NB4 (cell line): ENCODE data around the gene SLC30A7.

Experiments used
- MYC ChIP-seq: IDR thresholded peaks from 2 replicates; pipeline ENCODE4 v1.6.1; 2011; ENCODE audit warnings: low read depth, low read length
- POLR2A ChIP-seq: IDR thresholded peaks from 2 replicates; pipeline ENCODE4 v1.6.1; 2011; ENCODE audit warnings: mild to moderate bottlenecking; ENCODE audit not compliant: insufficient read length; ENCODE audit errors: extremely low read depth
- TF ChIP-seq, protein P1 (sequence below): IDR thresholded peaks from one replicate; pipeline ENCODE4 v1.5.1; 2012; ENCODE audit warnings: low read depth, low read length
- TF ChIP-seq, protein P2 (sequence below): IDR thresholded peaks from 2 replicates; pipeline ENCODE4 v1.6.1; 2011; ENCODE audit warnings: low read depth, low read length

- TF ChIP-seq, protein P1, sequence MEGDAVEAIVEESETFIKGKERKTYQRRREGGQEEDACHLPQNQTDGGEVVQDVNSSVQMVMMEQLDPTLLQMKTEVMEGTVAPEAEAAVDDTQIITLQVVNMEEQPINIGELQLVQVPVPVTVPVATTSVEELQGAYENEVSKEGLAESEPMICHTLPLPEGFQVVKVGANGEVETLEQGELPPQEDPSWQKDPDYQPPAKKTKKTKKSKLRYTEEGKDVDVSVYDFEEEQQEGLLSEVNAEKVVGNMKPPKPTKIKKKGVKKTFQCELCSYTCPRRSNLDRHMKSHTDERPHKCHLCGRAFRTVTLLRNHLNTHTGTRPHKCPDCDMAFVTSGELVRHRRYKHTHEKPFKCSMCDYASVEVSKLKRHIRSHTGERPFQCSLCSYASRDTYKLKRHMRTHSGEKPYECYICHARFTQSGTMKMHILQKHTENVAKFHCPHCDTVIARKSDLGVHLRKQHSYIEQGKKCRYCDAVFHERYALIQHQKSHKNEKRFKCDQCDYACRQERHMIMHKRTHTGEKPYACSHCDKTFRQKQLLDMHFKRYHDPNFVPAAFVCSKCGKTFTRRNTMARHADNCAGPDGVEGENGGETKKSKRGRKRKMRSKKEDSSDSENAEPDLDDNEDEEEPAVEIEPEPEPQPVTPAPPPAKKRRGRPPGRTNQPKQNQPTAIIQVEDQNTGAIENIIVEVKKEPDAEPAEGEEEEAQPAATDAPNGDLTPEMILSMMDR: no peak
- TF ChIP-seq POLR2A: no peak
- TF ChIP-seq MYC: no peak
- TF ChIP-seq, protein P2, sequence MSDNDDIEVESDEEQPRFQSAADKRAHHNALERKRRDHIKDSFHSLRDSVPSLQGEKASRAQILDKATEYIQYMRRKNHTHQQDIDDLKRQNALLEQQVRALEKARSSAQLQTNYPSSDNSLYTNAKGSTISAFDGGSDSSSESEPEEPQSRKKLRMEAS: no peak
These were observed 11.9 kb upstream of the SLC30A7 start for GRCh38 chr1:100883963-100884362.
